Measurements from ENCODE around the gene CPT2.
A peak's percentile ranks its signal among the peaks of the same experiment; 100 is the strongest.
"Not testable (repeated sequence)": the region's sequence is repeated elsewhere in the genome, so short reads cannot be mapped to it uniquely, and the experiment has no call there.

CPT2 gene

DNA sequence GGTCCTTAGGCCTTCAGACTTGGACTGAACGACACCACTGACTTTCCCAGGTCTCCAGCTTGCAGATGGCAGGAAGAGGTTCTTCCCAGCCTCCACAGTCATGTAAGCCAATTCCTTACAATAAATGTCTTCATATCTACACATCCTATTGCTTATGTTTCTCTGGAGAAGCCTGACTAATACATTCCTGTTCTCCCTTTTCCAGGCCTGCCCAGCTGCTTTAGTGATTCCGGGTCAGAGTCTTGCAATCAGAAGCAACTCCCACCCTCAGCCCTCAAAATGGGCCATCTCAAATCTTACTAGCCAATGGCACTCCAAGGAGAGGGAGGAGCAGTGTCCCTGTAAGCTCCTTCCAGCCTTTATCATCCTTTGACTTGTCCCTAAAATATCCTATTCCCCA is 16.4 kb upstream of the CPT2 start:
- DNase-seq (ENCODE audit: low read depth in 2 of 2), result peak; percentile 48 to 58
- TF ChIP-seq, protein P1, sequence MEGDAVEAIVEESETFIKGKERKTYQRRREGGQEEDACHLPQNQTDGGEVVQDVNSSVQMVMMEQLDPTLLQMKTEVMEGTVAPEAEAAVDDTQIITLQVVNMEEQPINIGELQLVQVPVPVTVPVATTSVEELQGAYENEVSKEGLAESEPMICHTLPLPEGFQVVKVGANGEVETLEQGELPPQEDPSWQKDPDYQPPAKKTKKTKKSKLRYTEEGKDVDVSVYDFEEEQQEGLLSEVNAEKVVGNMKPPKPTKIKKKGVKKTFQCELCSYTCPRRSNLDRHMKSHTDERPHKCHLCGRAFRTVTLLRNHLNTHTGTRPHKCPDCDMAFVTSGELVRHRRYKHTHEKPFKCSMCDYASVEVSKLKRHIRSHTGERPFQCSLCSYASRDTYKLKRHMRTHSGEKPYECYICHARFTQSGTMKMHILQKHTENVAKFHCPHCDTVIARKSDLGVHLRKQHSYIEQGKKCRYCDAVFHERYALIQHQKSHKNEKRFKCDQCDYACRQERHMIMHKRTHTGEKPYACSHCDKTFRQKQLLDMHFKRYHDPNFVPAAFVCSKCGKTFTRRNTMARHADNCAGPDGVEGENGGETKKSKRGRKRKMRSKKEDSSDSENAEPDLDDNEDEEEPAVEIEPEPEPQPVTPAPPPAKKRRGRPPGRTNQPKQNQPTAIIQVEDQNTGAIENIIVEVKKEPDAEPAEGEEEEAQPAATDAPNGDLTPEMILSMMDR (IDR thresholded peaks at IDR 0.05; ENCODE audit: low read depth, low read length), result no peak
- no peak overlapping the region for H3K4me3 ChIP-seq (replicated peaks in 1 of 2; ENCODE audit: low read depth in 2 of 2, low read length in 2 of 2)

DNA sequence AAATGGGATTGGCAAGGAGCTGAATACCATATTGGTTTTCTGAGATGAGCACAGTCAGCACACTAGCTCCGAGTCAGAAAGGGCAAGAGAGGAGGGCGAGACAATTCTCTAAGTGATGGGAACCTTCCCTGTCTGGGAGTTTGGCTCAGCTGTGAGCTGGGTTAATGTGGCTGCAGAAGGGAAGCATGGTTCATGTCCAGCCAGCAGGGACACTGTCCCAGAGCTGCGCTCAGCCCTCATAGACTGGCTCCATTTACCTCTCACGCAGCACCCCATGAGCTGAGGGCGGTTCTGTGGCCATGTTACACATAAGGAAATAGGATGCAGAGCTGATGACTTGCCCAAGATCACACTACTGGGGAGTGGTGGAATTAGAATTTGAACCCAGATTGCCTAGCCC is 15.7 kb upstream of the CPT2 start:
- DNase-seq (ENCODE audit: low read depth in 2 of 2), result no peak
- no peak overlapping the region for H3K4me3 ChIP-seq (replicated peaks in 1 of 2; ENCODE audit: low read depth in 2 of 2, low read length in 2 of 2)
- TF ChIP-seq, protein P1 (IDR thresholded peaks at IDR 0.05; ENCODE audit: low read depth, low read length), result no peak

DNA sequence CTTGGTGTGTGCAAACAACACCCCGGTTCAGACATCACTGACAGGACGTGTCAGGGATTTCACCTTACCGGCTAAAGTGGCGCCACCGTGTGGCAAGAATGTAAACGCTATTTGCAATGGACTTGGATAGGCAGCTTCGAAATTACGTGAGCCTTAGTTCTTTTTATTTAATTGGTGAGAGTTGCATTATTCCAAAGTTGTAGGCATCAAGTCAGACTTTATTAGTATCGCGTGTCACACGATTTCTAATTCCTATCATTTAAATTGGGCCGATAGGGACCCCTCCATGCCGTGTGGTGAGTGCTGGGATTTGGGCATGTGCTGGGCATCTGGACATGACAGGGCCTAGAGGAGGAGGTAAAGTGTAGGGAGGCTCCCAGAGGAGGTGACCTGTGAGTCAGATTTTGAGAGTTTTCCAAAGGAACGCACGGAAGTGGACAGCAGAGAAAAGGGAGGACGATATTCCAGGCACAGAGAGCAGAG is 14.5 kb upstream of the CPT2 start:
- H3K4me3 ChIP-seq (replicated peaks in 1 of 2; ENCODE audit: low read depth in 2 of 2, low read length in 2 of 2), result no peak overlapping the region
- TF ChIP-seq, protein P1 (IDR thresholded peaks at IDR 0.05; ENCODE audit: low read depth, low read length), result peak; percentile 73

DNA sequence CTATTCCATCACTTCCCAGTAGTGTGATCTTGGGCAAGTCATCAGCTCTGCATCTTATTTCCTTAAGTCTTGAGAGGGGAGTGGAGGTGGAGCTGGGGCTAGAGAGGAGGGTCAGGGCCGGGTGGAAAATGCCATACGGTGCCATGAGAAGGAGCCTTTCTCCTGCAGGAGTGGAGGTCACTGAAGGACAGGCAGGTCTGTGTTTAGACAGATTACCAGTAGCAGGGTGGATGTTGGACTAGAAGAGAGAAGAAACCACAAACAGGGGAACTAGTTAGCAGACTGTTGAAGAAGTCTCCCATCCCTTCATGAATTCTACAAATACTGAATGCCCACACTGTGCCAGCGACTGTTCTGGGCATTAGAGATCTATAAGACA is 13.9 kb upstream of the CPT2 start:
- H3K4me3 ChIP-seq (replicated peaks in 1 of 2; ENCODE audit: low read depth in 2 of 2, low read length in 2 of 2), result no peak overlapping the region
- TF ChIP-seq, protein P1 (IDR thresholded peaks at IDR 0.05; ENCODE audit: low read depth, low read length), result no peak
- no peak for DNase-seq (ENCODE audit: low read depth in 2 of 2)

More for the DNA sequence above, 14.5 kb upstream of the CPT2 start:
- peak; percentile 87 to 90 for DNase-seq (ENCODE audit: low read depth in 2 of 2)

DNA sequence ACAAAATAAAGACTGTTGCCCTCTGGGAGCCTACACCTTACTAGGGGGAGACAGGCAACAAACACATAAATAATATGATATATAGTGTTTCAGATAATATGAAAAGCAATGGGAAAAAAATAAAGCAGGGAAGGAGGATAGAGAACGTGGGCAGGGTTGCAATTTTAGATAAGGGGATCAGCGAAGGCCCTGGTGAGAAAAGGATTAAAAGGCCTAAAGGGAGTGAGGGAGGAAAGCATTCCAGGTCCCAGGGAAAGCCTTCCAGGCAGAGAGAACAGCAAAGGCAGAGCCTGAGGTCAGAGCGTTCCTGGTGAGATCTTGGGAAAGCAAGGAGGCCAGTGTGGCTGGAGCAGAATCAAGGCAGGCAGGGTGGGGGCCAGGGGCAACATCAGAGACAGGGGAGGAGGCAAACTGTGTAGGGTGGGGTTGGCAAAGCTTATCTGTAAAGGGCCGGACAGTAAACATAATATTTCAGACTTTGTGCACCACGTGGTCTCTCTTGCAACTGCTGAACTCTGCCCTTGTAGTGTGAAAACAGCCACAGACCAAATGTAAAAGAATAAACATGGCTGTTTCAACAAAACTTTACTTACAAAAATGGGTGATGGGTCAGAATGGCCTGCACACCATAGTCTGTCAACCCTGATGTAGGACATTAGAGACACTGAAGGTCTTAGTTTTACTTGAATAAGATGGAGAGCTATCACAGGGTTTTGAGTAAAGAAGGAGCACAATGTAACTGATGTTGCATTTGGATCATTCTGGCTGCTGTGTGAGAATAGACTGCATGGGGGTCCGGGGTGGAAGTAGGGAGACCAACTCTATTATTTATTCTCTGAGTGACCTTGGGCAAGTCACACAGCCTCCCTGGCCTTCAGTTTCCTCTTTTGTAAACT is 13.3 kb upstream of the CPT2 start:
- H3K4me3 ChIP-seq (replicated peaks in 1 of 2; ENCODE audit: low read depth in 2 of 2, low read length in 2 of 2), result no peak overlapping the region
- DNase-seq (ENCODE audit: low read depth in 2 of 2), result peak in 1 of 2 donors; percentile 84
- TF ChIP-seq, protein P1 (IDR thresholded peaks at IDR 0.05; ENCODE audit: low read depth, low read length), result no peak

DNA sequence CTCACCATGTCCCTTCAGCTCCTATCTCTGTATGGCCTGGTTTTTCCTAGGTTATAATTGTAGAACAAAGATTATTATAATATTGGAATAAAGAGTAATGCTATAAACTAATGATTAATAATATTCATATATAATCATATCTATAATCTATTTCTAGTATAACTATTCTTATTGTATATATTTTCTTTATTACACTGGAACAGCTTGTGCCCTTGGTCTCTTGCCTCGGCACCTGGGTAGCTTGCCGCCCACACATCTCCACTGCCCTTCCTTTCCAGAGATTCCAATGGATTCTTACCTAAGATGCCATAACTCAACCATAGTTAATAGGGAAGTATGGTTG is 10.7 kb upstream of the CPT2 start:
- H3K4me3 ChIP-seq (replicated peaks in 1 of 2; ENCODE audit: low read depth in 2 of 2, low read length in 2 of 2); DNase-seq (ENCODE audit: low read depth in 2 of 2): not testable (repeated sequence)

DNA sequence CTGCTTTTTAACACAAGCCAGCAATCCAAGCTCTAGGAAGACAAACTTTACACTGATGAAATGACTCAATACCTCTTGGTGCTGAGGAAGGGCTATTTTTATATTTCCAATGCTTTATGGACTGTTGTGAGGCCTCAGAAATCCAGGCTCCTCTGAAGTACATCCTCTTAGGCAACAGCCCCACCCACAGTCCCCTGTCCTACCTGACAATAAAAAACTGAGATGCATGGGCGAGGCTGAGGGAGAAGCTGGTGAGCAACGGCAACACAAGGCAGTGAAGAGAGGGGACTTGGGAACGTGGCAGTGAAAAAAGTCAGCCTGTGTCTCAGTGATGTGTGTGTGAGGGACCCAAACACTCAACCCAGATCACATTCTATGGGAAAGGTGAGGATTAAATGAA is 10.1 kb upstream of the CPT2 start:
- no peak overlapping the region for H3K4me3 ChIP-seq (replicated peaks in 1 of 2; ENCODE audit: low read depth in 2 of 2, low read length in 2 of 2)
- DNase-seq (ENCODE audit: low read depth in 2 of 2), result no peak
- TF ChIP-seq, protein P1 (IDR thresholded peaks at IDR 0.05; ENCODE audit: low read depth, low read length), result no peak

Data from cardiac fibroblast (primary cell).